GM18508 (cell line): ENCODE measurements around the gene KCTD8.

ENCODE experiments used
- ATAC-seq: cut with Tn5 transposase; IDR thresholded peaks from one replicate; pipeline ENCODE4 v1.9.1; 2021; ENCODE audit warnings: moderate number of reproducible peaks; ENCODE audit not compliant: insufficient read depth, unreplicated experiment

The KCTD8 gene

DNA sequence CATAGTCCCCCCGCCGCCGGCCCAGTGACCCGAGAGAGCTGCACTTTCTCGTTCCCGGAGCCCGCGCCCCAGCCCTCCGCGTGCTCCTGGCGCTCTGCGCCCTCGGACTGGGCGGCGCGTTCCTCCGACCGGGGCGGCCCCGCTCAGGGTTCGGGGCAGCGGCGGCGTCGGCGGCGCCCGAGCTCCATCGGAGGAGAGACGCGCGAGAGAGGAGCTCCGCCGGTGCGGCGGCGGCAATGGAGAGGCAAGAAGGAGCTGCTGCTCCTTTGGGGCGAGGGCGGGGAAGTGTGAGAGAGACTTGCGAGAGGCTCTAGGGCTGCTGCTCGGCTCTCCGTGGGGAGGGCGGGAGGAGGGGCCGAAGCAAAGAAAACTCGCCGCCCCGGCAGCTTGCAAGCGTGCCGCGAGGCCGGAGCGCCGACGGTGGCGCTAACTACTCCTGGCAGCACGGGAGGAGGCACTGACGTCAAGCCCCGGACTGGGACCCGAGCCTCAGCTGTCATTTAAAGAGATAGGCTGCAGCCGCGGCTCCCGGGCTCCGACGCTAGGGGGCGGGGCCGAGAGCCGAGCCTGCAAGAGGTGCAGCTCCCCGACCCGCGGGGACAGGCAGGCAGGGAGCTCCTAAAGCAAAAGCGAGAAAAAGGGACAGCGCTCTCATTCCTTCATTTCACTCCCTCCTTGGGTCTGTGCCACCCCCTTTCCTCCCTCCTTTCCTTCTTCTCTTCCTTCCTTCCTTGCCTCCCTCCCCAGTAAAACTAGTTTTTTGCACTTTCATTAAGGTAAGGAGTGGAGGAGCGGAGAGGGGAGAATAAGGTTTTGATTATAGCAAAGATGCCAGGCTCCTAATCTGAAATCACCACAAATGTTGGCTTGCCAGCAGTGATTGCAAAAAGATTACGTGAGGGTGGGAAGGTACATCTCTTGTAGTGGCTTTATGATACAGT, at the start of gene KCTD8:
Gene KCTD8, minus strand, starts transcription at position 289 of the 941 bp plus-strand sequence.
- ATAC-seq, result peak; percentile 92

DNA sequence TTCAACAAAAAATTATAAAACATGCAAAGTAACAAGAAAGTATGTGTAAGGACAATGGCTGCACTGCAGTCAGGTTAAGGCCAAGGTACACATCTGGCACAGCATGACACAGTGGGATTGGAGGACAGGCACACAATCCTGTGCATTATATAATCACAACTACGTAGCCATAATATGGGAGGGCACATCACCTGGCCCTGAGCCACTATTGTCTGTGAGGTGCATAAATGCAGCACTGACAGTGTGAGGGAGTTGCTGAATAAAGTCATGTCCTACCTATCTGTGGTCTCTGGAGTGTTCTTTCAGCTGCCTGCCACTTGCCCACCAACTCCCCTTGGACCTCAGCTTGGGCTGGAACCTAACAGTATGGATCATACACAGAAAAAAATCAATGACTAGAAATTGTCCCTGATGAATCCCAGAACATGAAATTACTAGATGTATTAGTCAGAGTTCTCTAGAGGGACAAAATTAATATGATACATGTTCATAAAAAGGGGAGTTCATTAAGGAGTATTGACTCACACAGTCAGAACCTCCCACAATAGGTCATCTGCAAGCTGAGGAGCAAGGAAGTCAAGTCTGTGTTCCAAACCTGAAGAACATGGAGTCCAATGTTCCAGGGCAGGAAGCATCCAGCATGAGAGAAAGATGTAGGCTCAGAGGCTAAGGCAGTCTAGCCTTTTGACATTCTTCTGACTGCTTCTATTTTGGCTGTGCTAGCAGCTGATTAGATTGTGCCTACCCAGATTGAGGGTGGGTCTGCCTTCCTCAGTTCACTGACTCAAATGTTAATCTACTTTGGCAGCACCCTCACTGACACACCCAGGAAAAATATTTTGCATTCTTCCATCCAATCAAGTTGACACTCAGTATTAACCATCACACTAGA, 46.4 kb upstream of the KCTD8 start:
- ATAC-seq, result no peak

DNA sequence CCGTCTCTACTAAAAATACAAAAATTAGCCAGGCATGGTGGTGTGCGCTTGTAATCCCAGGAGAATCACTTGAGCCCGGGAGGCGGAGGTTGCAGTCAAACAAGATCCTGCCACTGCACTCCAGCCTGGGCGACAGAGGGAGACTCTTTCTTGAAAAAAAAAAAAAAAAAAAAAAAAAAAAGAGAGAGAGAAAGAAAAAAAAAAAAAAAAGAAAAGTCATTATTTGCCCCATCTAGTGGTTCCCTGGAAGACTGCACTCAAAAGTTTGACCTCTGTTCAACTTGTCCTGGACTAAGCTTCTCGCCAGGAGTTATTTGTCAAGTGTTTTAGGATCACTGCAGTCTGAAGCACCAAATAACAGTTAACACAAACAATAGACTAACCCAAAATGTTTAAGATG, 45.3 kb upstream of the KCTD8 start:
- ATAC-seq, result peak; percentile 83

DNA sequence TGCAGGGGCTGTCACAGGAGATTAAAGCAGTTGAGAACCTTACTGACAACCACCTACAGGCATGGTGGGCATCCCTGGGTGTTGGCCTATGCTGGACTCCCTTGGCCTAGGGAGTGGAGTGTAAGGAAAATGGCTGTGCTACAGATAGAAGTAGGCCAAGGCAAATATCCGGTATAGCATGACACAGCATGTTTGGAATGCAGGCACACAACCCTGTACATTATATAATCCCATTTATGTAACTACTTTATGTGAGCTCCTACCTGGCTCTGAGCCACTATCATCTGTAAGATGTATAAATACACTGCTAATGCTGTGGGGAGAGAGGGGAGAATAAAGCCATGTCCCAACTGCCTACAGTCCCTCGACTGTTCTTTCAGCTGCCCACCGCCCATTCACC, 38.7 kb upstream of the KCTD8 start:
- ATAC-seq, result no peak

DNA sequence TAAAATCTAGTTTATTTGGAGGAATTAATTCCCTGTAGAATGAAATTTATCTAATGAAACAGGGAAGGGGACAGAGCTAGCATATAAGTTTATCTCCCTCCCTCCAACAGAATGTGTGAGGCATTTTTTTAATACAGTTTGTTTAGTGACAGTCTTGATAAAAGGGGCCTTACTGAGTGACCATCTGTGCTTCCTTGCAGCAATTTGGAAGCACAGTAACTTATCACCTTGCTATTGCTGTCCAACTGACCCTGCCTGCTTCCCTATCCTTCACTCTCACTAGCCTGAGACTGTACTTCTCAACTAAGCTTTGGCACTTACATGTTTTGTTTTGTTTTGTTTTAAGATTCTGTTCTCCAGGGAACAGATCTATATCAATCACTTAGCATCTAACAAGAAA, 31.1 kb upstream of the KCTD8 start:
- ATAC-seq, result no peak

DNA sequence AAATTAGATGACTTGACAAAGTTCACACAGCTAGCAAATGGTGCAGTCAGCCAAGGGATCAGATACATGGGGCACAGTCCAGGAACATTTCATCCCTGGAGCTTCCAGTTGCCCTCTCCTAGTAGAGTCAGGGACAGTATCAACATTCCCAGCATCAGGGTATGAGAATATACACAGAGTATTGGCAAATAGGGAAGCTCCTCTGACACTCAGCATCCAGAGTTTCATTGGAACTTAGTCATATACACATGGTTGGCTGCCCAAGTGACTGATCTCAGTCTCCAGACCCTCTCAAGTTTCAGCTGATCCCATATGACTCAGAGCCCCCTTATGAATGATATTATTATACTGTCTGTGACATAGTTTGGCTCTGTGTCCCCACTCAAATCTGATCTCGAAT, 13.7 kb upstream of the KCTD8 start:
- ATAC-seq, result no peak

DNA sequence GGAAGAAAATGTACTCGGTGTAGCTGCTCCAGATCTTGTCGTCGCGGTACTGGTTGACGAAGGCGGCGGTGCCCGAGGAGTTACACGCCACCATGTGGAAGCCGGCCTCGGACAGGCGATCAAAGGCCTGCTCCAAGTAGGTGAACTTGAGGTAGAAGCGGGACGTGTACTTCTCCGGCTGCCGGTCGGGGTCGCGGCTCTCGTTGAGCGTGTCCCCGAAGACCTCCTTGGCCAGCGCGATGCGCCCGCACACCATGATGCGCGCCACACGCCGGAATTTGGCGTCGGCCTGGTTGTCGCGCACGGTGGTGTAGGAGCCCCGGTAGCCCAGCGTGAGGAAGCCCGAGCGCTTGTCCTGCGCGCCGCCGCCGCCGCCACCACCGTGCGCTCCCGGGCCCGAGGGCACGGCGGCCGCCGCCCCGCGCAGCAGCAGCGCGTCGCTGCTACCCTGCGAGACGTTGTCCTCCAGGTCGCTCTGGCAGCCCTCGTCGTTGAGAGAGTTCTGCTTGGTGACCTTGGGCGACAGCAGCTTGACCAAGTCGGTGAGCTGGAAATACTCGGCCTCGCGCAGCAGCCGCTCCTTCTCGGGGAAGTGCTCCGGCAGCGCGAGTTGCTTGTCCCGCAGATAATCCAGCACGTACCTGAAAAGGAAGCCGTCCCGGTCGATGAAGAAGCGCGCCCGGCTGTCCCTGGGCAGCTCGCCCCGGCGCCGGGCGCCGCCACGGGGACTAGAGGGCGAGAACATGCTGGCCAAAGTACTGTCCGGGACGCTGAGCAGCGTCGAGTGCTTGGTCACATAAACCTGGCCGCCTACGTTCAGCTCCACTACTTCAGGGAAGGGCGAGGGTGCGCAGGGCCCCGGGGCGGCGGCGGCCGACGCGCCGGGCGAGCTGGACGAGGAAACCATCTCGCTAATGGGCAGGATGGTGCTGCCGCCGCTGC, 775 bp downstream of the KCTD8 start:
- no peak for ATAC-seq

DNA sequence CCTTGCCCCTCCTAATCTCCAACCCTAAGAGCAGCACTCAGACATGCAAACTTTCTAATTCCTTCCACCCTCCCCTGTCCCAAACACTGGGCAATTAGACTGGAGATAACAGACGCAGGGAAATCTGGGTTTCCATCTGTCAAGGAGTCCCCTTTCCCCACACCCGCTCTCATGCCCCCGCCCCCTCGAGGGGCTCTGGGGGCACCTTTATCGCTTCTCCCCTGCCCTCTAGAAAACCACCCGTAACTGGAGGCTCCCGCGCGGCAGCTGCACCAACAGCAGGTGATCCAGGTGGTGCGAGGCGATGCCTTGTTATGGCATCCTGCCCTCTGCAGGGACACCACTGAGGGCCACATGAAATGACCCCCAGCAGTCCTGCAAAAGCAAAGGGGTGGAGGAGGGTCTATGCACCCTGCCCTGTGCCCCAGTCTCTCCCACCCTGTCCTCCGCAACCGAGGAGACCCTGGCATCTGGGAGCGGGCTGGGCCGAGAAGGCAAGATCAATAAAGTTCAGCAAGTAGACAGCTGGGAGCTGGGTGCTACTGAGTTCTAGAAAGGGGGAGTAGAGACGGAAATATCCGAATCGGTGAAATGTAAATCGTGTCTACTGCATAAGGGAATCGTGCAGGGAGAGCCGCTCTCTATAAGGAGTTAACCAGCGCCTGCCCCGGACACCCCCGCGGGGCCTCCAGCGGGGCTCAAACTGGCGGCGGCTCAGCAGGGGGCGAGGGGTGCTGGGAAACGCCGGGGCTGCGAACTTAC, 1.6 kb downstream of the KCTD8 start:
- no peak for ATAC-seq

DNA sequence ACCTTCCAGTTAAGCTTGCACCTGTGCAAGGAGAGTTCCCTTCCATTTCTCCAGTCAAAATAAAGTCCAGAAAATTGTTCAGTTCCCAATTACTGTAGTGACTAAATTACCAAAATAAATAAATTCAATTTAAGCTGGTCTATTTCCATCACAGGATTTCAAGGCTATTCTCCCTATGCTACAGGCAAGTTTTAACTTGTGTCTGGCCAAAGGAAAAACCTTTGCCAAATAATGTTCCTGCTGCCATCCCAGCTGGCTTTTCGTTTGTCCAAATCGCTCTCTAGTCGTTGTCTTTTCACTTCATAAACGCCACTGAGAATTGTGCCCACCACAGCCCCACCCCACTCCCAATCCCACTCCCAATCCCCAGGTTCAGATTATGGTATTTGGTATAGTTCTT, 2.4 kb downstream of the KCTD8 start:
- no peak for ATAC-seq

DNA sequence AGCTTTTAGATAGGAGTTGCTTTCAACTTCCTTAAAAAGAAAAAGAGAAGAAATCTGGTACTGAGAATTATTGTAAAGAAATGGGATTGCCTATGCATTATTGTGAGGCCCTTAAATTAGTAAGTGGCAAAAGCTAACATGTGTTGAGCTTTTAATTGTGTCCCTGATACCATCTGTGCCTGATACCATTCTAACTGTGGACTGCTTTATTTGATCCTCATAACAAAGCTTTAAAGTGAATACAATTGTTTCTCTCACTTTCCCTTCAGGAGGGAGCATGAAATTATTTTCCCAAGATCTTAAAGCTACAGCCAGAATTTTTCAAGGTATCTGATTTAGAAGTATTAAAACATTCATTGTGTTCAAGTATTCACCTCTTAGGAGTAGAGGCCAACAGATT, 9.9 kb downstream of the KCTD8 start:
- no peak for ATAC-seq

DNA sequence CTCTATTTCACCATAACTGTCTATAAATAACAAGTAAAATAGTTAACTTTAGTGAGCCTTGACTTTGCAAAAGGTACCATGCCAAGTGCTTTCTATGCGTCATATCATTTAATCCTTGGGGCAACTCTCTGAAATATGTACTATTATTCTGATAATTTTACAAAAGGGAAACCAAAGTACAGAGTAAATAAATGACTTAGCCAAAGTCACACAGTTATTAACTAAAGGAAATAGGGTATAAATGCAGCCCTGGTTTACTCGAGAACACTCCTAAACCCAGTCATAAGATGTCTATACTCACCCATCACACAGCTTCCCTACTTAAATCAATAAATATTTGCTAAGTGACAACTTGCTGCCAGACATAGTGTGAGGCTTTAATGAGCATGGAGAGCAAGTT, 14.4 kb downstream of the KCTD8 start:
- ATAC-seq, result no peak

DNA sequence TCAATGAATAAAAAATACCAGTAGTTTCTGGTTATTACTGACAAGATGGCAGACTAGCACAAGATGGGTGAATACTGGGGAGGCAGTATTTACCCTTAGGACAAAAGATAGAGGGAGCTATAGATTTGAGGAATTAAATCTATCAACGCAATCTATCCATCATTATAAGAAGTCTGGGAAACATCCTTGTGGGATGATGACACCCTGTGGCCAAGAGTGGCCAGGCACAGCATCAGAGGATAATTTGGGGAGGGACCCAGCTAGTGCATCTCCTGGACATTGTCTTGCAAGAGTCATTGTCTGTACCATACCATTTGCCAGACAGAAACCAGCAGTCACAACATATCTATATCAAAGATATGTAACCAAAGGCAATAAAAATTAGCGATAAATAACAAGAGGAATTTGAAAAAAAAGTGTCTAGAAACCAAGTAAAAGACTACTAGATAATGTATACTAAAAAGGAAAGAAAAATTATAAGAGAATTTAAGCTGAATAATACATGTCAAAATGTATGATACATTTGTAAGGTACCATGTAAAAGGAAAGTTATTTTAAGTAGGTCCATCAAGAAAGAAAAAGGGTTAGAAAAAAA, 22.9 kb downstream of the KCTD8 start:
- no peak for ATAC-seq

DNA sequence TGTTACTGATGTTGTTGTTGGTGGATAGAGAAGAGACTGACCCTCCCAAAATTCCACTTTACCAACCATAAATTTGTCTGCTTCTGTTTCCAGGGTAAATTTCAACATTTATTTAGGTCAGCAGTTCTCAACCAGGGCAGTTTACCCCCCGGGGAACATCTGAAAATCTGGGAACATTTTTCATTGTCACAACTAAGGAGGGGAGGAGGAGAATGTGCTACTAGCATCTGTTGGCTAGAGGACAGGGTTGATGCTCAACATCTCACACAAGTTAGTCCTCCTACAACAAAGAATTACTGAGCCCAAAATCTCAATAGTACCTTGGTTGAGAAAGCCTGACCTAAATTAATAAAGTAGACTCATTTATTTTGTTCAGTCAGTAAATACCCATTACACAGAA, 25.7 kb downstream of the KCTD8 start:
- no peak for ATAC-seq

DNA sequence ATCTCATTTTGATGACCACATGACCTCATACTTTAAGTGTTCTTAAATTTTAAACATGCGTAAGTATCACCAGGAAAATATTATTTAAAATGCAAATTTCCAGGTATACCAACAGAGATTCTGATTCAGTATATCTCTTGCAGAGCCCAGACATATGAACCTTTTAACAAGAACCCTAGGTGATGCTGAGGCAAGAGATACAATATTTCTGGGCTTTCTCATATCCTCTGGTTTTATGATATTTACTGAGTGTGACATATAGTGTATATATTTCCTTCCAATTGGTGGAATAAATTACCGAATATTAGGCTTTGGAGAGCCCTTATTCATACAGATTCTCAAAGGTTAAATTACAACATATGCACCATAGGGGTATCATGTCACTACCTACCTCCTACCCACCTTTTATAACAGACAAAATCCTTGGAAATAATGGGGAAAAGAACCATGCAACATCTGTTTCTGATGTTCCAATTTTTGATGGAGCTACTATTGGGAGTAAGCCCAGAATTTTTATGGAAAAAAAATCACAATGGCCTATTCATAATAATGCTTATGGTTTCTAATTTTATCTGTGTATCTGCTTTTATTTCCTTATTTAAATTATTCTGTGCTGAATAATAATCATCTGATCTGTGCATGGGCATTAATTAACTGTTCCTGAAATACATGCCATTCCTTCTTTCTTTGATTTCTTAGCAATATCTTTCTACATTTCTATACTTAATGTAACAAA, 27.1 kb downstream of the KCTD8 start:
- no peak for ATAC-seq

DNA sequence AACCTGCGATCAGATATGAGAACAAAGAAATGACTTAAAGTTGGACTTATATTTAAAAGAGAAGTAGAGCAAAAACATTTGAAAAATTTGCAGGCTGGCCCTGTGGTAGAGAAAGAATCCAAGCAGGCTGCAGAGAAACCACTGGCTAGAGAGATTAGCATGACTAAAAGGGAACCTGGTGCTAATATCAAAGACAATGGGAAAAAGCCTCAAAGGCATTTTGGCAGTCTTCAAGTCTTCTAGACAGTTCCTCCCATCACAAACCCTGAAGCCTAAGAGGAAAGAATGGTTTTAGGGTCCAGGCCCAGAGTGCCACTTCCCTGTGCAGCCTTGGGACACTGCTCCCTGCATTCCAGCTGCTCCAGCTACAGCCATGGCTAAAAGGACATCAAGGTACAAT, 33.4 kb downstream of the KCTD8 start:
- ATAC-seq, result no peak

DNA sequence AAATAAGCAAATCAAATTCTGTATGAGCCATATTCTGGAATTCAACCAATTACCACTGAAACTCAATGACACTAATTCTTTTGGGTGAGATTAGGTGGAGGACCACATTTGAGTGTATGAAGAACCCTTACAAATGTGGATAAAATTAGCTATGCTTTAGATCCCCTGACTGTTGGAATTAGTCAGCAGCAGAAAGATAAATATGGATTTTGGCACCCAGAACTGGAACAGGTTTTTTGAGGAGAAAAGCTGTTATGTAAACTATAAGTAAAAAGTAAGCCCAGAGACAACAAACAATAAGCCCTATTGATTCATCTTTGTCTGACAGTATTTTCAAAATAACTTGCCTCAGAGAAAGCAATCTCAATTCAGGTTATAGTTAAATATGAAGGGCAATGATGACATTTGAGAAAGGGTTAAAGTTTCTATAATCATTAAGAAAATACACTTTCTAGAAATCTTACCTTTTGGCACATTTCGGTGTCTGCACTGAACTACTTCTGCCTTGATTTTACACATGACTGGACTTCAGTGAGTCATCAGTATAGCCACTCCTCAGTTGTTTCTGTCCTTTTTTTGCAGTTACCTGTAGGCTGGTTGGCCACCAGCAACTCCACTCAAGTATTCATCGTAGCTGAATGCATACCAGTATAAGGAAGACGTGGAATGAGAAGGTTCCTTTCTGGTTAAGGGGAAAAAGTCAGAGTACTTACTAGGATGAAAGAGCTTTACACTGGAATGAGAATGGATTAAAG, 80.0 kb downstream of the KCTD8 start:
- ATAC-seq, result no peak

DNA sequence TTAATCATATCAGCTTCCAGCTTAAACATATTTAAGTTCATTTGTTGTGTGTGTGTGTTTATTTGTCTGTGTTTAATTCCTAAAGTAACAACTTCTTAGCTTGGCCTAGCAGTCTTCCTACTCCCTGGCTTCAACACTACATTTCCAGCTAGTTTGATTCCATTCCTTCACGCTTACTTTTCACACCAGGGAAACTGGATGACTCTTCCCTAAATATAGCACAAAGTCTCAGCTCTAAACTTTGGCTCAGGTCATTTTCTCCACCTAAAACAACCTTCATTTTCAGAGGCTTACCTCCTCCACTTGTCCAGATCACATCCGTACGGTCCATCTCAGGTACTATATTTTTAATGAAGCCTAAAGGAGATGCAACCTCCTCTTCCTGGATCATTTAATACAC, 94.4 kb downstream of the KCTD8 start:
- ATAC-seq, result no peak

DNA sequence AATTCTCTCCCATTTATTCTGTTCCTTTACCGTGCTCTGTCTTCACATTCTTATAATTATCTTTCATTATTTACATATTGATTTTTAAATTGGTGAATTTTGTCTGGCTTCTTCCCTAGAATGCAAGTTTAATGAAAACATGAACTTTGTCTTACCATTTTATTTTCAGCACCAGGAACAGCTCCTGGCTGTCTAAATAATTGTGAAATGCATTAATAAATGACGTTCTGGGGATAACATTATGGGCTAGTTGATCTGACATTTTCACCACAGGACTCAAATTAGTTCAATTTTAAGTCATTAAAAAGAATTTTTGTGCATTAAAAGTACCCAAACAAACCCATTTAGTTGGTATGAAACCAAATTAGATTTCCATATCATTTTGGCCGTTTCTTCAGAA, 97.5 kb downstream of the KCTD8 start:
- ATAC-seq, result no peak
